Embryonic facial prominence (tissue), 1 donor: ENCODE measurements around the gene PCDHB13.

Experiments used
- DNase-seq: peaks from one replicate; pipeline ENCODE4 v3.0.0-alpha.2; 2016; ENCODE audit errors: extremely low spot score

The PCDHB13 gene

GRCh38 chr5:141261238-141261546 lies 47.5 kb downstream of the PCDHB13 start:
- DNase-seq, result no peak
